GM08714 (cell line): ENCODE data around the gene NBEA.

Source experiments
- H3K4me3 ChIP-seq: fragments of 200-500 bp; sonication (Bioruptor generic); 2 replicates; pipeline ENCODE4 v1.5.1; 2014; ENCODE audit warnings: mild to moderate bottlenecking, low read length, inconsistent platforms
- ZNF274 ChIP-seq: IDR thresholded peaks from 2 replicates; pipeline ENCODE4 v1.6.1; 2012; ENCODE audit warnings: mild to moderate bottlenecking, low read depth, low read length

Gene NBEA

GRCh38 chr13:35697186-35697730 is 755.2 kb downstream of the NBEA start:
- TF ChIP-seq ZNF274, result no peak

GRCh38 chr13:35698911-35699576 is 757.0 kb downstream of the NBEA start:
- no peak overlapping the region for H3K4me3 ChIP-seq
- no peak for TF ChIP-seq ZNF274

More at GRCh38 chr13:35697186-35697730, 755.2 kb downstream of the NBEA start:
- no peak overlapping the region for H3K4me3 ChIP-seq

- no peak overlapping the region for H3K4me3 ChIP-seq
- no peak for TF ChIP-seq ZNF274
Measured at GRCh38 chr13:35699825-35700510, 757.9 kb downstream of the NBEA start.

GRCh38 chr13:35700671-35701070 is 758.6 kb downstream of the NBEA start:
- no peak overlapping the region for H3K4me3 ChIP-seq
- no peak for TF ChIP-seq ZNF274

GRCh38 chr13:35702316-35702715 is 760.2 kb downstream of the NBEA start:
- H3K4me3 ChIP-seq, result no peak overlapping the region
- TF ChIP-seq ZNF274, result no peak

GRCh38 chr13:35703061-35703460 is 761.0 kb downstream of the NBEA start:
- no peak for TF ChIP-seq ZNF274
- H3K4me3 ChIP-seq, result no peak overlapping the region

GRCh38 chr13:35704331-35704730 is 762.3 kb downstream of the NBEA start:
- no peak for TF ChIP-seq ZNF274

GRCh38 chr13:35706281-35706680 is 764.2 kb downstream of the NBEA start:
- no peak for TF ChIP-seq ZNF274

More at GRCh38 chr13:35704331-35704730, 762.3 kb downstream of the NBEA start:
- no peak overlapping the region for H3K4me3 ChIP-seq

GRCh38 chr13:35706721-35707120 is 764.7 kb downstream of the NBEA start:
- TF ChIP-seq ZNF274, result no peak
- H3K4me3 ChIP-seq, result no peak overlapping the region

More at GRCh38 chr13:35706281-35706680, 764.2 kb downstream of the NBEA start:
- no peak overlapping the region for H3K4me3 ChIP-seq

- no peak for TF ChIP-seq ZNF274
- H3K4me3 ChIP-seq, result no peak overlapping the region
Measured at GRCh38 chr13:35711909-35712308, 769.8 kb downstream of the NBEA start.

- H3K4me3 ChIP-seq, result no peak overlapping the region
- no peak for TF ChIP-seq ZNF274
Measured at GRCh38 chr13:35712907-35713761, 771.1 kb downstream of the NBEA start.

GRCh38 chr13:35714121-35714520 is 772.1 kb downstream of the NBEA start:
- no peak for TF ChIP-seq ZNF274
- H3K4me3 ChIP-seq, result no peak overlapping the region

GRCh38 chr13:35714588-35715377 is 772.7 kb downstream of the NBEA start:
- no peak for TF ChIP-seq ZNF274
- no peak overlapping the region for H3K4me3 ChIP-seq
